GM23248 (cell line): ENCODE data around the gene HHATL. TPM values are rescaled to one million over a fixed set of nuclear protein-coding genes. Genes with fewer than 3 reads are reported as not detected.

Experiments
- DNase-seq: peaks from one replicate; pipeline ENCODE4 v3.0.0-alpha.2; 2015
- H2AFZ ChIP-seq: fragments of 200-600 bp; sonication (generic); 2 replicates; pipeline ENCODE4 v1.6.1; 2016; ENCODE audit warnings: antibody characterized with exemption
- H3F3A ChIP-seq: fragments of 200-600 bp; sonication (generic); 2 replicates; pipeline ENCODE4 v1.6.1; 2016; ENCODE audit warnings: mild to moderate bottlenecking, antibody characterized with exemption, mixed run types; ENCODE audit not compliant: insufficient read depth
- H3K27ac ChIP-seq: fragments of 200-600 bp; sonication (generic); 2 replicates; pipeline ENCODE4 v1.5.1; 2016; ENCODE audit warnings: mild to moderate bottlenecking
- H3K27me3 ChIP-seq: fragments of 200-600 bp; sonication (generic); replicated peaks from 2 replicates; pipeline ENCODE4 v1.6.1; 2016; ENCODE audit warnings: mild to moderate bottlenecking; ENCODE audit not compliant: insufficient read depth
- H3K36me3 ChIP-seq: fragments of 200-600 bp; sonication (generic); 2 replicates; pipeline ENCODE4 v1.6.1; 2016; ENCODE audit warnings: low read depth, mild to moderate bottlenecking
- H3K4me1 ChIP-seq: fragments of 200-600 bp; sonication (generic); 2 replicates; pipeline ENCODE4 v1.6.1; 2016; ENCODE audit warnings: mild to moderate bottlenecking; ENCODE audit not compliant: insufficient read depth
- H3K4me2 ChIP-seq: fragments of 200-600 bp; sonication (generic); one replicate; pipeline ENCODE4 v1.6.1; 2016; ENCODE audit warnings: mild to moderate bottlenecking; ENCODE audit not compliant: unreplicated experiment
- H3K4me3 ChIP-seq: fragments of 200-600 bp; sonication (generic); 2 replicates; pipeline ENCODE4 v1.5.1; 2016; ENCODE audit warnings: mild to moderate bottlenecking
- H3K79me2 ChIP-seq: fragments of 200-600 bp; sonication (generic); 2 replicates; pipeline ENCODE4 v1.6.1; 2016; ENCODE audit warnings: mild to moderate bottlenecking; ENCODE audit not compliant: insufficient read depth
- H3K9ac ChIP-seq: fragments of 200-600 bp; sonication (generic); 2 replicates; pipeline ENCODE4 v1.6.1; 2016; ENCODE audit warnings: mild to moderate bottlenecking
- H3K9me2 ChIP-seq: fragments of 200-600 bp; sonication (generic); 2 replicates; pipeline ENCODE4 v1.6.1; 2016; ENCODE audit warnings: mixed run types, mild to moderate bottlenecking, moderate library complexity; ENCODE audit not compliant: insufficient read depth
- H3K9me3 ChIP-seq: fragments of 200-600 bp; sonication (generic); one replicate; pipeline ENCODE4 v1.6.1; 2017; ENCODE audit warnings: low read depth
- H4K20me1 ChIP-seq: fragments of 200-600 bp; sonication (generic); 2 replicates; pipeline ENCODE4 v1.6.0; 2016; ENCODE audit not compliant: insufficient read depth
- EZH2 ChIP-seq: fragments of 200-600 bp; sonication (generic); IDR thresholded peaks from 2 replicates; pipeline ENCODE4 v1.6.1; 2018; ENCODE audit warnings: antibody characterized with exemption, mild to moderate bottlenecking; ENCODE audit not compliant: insufficient read depth, poor library complexity, severe bottlenecking
- EZH2phosphoT487 ChIP-seq: fragments of 200-600 bp; sonication (generic); IDR thresholded peaks from 2 replicates; pipeline ENCODE4 v1.6.1; 2018; ENCODE audit warnings: antibody characterized with exemption, moderate library complexity, mild to moderate bottlenecking, low read depth; ENCODE audit not compliant: insufficient read depth
- WGBS, 2 experiments: methylation state at CpG; one replicate each; pipeline ENCODE4 v1.1.6; 2015 to 2017; ENCODE audit warnings: low lambda C conversion rate in 2 of 2, low coverage in 1 of 2; ENCODE audit errors: missing lambda C conversion rate in 2 of 2; 5-methylcytosine and 5-hydroxymethylcytosine counted together
- in situ Hi-C: fragments of 300-500 bp; cut with MboI; formaldehyde crosslinking; loops from 2 replicates; pipeline ENCODE4 v1.15.0; 2020
- polyA plus RNA-seq: library from polyadenylated mRNA; unstranded; fragments of >200 nt; fragmentation: Nextera tagmentation; extraction: Ambion mirVana; gene quantifications from 2 replicates; pipeline ENCODE4 v1.2.1, GENCODE V29; 2016
- total RNA-seq: library from RNA; depleted of rRNA; stranded (reverse); fragments of >200 nt; shearing (Covaris generic); gene quantifications from 2 replicates; pipeline ENCODE4 v1.2.3, GENCODE V29; 2014

The HHATL gene
- total and polyA plus RNA-seq, 2 experiments from 2014 or later: not detected

DNA sequence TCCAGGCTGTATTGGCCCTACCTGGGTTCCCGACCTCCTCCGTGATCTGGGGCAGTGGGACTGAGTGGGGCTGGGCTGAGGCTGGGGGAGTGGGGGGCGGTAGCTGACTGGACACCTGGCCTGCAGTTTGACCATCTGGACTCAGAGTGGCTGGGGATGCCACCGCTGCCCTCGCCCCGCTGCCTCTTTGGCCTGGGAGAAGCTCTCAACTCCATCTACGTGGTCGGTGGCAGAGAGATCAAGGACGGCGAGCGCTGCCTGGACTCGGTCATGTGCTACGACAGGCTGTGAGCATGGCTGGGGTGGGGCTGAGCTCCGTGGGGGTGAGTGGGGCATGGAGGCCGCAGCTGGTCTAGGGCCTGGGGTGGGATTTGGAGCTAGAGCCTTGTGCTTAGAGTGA, 14.6 kb downstream of the HHATL start:
- Histone ChIP-seq H3K27ac (no peak overlapping the region), H3K9me2 (no peaks in the 10 kb centered on the region), H3K27me3 (no peaks in the 10 kb centered on the region), H3K9me3 (no peaks in the 10 kb centered on the region), H3K4me3 (no peak overlapping the region), H3K36me3 (no peaks in the 10 kb centered on the region), H3K4me2 (no peak overlapping the region), H2AFZ (no peak overlapping the region), H3K4me1 (peaks cover 10% of the 10 kb centered on the region), H4K20me1 (no peaks in the 10 kb centered on the region), H3K9ac (no peak overlapping the region), H3F3A (no peaks in the 10 kb centered on the region), H3K79me2 (no peaks in the 10 kb centered on the region)
- TF ChIP-seq EZH2phosphoT487 (no peak), EZH2 (no peak)
- no peak for DNase-seq
- in situ Hi-C loops: no loop called here
- 91 to 95% methylated on average over 7 to 13 of the region's 15 CpGs for WGBS, 2 experiments

DNA sequence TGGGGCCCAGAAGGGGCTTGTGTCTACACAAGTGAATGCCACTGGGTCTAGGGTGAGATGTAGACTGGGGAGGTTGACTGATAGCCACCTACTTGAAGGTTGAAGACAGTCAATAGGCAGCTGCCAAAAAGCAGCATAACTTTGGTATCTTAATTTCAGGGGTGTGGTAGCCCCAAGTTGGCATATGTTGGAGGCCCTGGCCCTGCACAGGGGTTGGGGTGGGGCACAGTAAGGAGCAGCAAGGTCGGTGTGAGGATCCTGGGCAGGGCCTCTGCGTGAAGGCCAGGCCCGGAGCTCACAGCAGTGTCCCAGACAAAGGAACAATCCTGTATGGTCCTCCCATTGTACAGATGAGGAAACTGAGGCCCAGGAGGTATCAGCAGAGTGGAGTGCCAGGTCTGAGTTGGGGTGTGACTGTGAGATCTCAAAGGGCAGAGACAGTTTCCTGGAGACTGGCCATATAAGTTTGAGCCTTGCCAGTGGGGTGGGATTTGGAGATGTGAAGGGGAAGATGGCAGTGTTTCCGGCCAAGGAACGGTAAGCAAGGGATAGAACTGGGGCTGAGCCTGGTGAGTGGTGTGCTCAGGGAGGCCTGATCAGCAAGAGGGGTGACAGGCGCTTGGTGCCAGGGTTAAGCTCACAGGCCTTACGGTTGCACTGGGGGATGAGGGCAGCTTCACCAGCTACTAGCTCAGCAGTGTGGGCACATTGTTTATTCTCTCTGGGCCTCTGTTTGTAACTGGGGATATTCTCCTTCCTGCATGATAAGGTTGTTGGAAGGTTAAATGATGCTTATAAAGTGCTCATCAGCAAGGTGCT, 15.6 kb downstream of the HHATL start:
- H3K27me3 ChIP-seq: no peaks in the 10 kb centered on the region
- in situ Hi-C loops: no loop called here
- no peak for TF ChIP-seq EZH2phosphoT487
- no peak for TF ChIP-seq EZH2
- H3K9ac ChIP-seq: no peak overlapping the region
- H3K27ac ChIP-seq: no peak overlapping the region
- DNase-seq: no peak
- H3K4me3 ChIP-seq: no peak overlapping the region
- H3F3A ChIP-seq: no peaks in the 10 kb centered on the region
- H2AFZ ChIP-seq: no peak overlapping the region
- H4K20me1 ChIP-seq: no peaks in the 10 kb centered on the region
- peaks cover 10% of the 10 kb centered on the region for H3K4me1 ChIP-seq
- H3K4me2 ChIP-seq: no peak overlapping the region
- H3K79me2 ChIP-seq: no peaks in the 10 kb centered on the region
- WGBS, 2 experiments: 80 to 83% methylated on average over 7 of the region's 7 CpGs
- no peaks in the 10 kb centered on the region for H3K36me3 ChIP-seq
- H3K9me2 ChIP-seq: no peaks in the 10 kb centered on the region
- H3K9me3 ChIP-seq: no peaks in the 10 kb centered on the region

DNA sequence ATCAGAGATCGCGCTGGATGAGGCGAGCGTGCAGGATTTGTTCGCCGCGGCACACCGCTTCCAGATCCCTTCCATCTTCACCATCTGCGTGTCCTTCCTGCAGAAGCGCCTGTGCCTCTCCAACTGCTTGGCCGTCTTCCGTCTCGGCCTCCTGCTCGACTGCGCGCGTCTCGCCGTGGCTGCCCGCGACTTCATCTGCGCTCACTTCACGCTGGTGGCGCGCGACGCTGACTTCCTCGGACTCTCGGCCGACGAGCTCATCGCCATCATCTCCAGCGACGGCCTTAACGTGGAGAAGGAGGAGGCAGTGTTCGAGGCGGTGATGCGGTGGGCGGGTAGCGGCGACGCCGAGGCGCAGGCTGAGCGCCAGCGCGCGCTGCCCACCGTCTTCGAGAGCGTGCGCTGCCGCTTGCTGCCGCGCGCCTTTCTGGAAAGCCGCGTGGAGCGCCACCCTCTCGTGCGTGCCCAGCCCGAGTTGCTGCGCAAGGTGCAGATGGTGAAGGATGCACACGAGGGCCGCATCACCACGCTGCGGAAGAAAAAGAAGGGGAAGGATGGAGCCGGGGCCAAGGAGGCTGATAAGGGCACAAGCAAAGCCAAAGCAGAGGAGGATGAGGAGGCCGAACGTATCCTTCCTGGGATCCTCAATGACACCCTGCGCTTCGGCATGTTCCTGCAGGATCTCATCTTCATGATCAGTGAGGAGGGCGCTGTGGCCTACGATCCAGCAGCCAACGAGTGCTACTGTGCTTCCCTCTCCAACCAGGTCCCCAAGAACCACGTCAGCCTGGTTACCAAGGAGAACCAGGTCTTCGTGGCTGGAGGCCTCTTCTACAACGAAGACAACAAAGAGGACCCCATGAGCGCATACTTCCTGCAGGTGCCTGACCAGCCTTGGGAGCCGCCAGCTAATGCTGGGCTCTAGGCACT, 16.4 kb downstream of the HHATL start:
- no peak for DNase-seq
- 88% methylated on average over 62 to 80 of the region's 80 CpGs for whole genome bisulfite sequencing, 2 experiments
- peaks cover 17% of the 10 kb centered on the region for H3K4me1 ChIP-seq
- no peak overlapping the region for H3K4me2 ChIP-seq
- TF ChIP-seq EZH2phosphoT487: no peak
- no peak for TF ChIP-seq EZH2
- in situ Hi-C loops: no loop called here
- no peaks in the 10 kb centered on the region for H3K79me2 ChIP-seq
- no peaks in the 10 kb centered on the region for H4K20me1 ChIP-seq
- H3K4me3 ChIP-seq: no peak overlapping the region
- H3K36me3 ChIP-seq: no peaks in the 10 kb centered on the region
- H3K9ac ChIP-seq: no peak overlapping the region
- H3K9me2 ChIP-seq: no peaks in the 10 kb centered on the region
- H3F3A ChIP-seq: peaks cover under 1% of the 10 kb centered on the region; the same call in 1 of the 2 replicates
- no peak overlapping the region for H2AFZ ChIP-seq
- H3K27ac ChIP-seq: no peak overlapping the region
- no peaks in the 10 kb centered on the region for H3K9me3 ChIP-seq
- H3K27me3 ChIP-seq: no peaks in the 10 kb centered on the region

DNA sequence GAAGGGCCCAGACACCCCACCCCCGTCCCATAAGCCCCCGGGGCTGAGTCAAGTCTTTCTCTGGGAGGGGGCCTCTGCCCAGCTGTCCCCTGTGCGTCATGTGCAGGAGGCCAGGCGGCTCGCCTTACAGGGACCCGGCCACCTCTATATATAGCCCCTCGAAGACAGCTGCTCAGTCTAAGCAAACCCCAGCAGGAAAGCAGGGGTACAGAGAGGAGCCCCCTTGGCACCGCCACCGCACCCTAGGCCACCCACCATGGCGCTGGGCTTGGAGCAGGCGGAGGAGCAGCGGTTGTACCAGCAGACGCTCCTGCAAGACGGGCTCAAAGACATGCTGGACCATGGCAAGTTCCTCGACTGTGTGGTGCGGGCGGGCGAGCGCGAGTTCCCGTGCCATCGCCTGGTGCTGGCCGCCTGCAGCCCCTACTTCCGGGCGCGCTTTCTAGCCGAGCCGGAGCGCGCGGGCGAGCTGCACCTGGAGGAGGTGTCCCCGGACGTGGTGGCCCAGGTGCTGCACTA, 17.2 kb downstream of the HHATL start, which contains the start of gene KLHL40:
TSS of gene KLHL40 (plus strand) at position 175 of the 519 bp plus-strand sequence. CDS start at position 257, 82 bp downstream.
- H3K36me3 ChIP-seq: no peaks in the 10 kb centered on the region
- no peaks in the 10 kb centered on the region for H3K9me2 ChIP-seq
- H3K4me2 ChIP-seq: no peak within 1 kb of the TSS
- 83 to 86% methylated on average over 25 to 34 of the region's 34 CpGs for WGBS, 2 experiments
- H3K4me3 ChIP-seq: no peak within 1 kb of the TSS
- H3F3A ChIP-seq: peaks cover 8% of the 10 kb centered on the region
- H3K4me1 ChIP-seq: peaks cover 25% of the 10 kb centered on the region
- H2AFZ ChIP-seq: no peak within 1 kb of the TSS
- H4K20me1 ChIP-seq: no peaks in the 10 kb centered on the region
- no peak for TF ChIP-seq EZH2
- no peak for TF ChIP-seq EZH2phosphoT487
- H3K27ac ChIP-seq: no peak within 1 kb of the TSS
- no peak within 1 kb of the TSS for H3K9ac ChIP-seq
- H3K79me2 ChIP-seq: no peaks in the 10 kb centered on the region
- DNase-seq: no peak
- H3K27me3 ChIP-seq: no peaks in the 10 kb centered on the region
- in situ Hi-C loops: no loop called here
- H3K9me3 ChIP-seq: no peaks in the 10 kb centered on the region
